Glutamatergic neuron (in vitro differentiated cells): ENCODE results near the gene HOXA10. TPM values are rescaled to one million over a fixed set of nuclear protein-coding genes. Genes with fewer than 3 reads are reported as not detected.
A peak's percentile ranks its signal among the peaks of the same experiment; 100 is the strongest.

Experiments
- DNase-seq: peaks from one replicate; pipeline ENCODE4 v3.0.0; 2022
- H3K27ac Mint-ChIP-seq: one replicate; pipeline ENCODE4 v1.8.0; 2020; ENCODE audit warnings: mild to moderate bottlenecking, mixed read lengths, inconsistent platforms; ENCODE audit not compliant: unreplicated experiment
- H3K27me3 Mint-ChIP-seq: one replicate; pipeline ENCODE4 v1.8.0; 2020; ENCODE audit warnings: mild to moderate bottlenecking, moderate library complexity, mixed read lengths, inconsistent platforms; ENCODE audit not compliant: unreplicated experiment
- H3K36me3 Mint-ChIP-seq: one replicate; pipeline ENCODE4 v1.8.0; 2020; ENCODE audit warnings: mild to moderate bottlenecking, mixed read lengths, inconsistent platforms; ENCODE audit not compliant: unreplicated experiment
- H3K4me1 Mint-ChIP-seq: one replicate; pipeline ENCODE4 v1.8.0; 2020; ENCODE audit warnings: mild to moderate bottlenecking, low read depth, mixed read lengths, inconsistent platforms; ENCODE audit not compliant: unreplicated experiment
- H3K4me3 Mint-ChIP-seq: one replicate; pipeline ENCODE4 v1.8.0; 2020; ENCODE audit warnings: mild to moderate bottlenecking, mixed read lengths, inconsistent platforms; ENCODE audit not compliant: unreplicated experiment
- H3K9me3 Mint-ChIP-seq: one replicate; pipeline ENCODE4 v1.8.0; 2020; ENCODE audit warnings: mild to moderate bottlenecking, moderate library complexity, mixed read lengths, inconsistent platforms; ENCODE audit not compliant: unreplicated experiment
- total RNA-seq: library from RNA; stranded (reverse); fragmentation: NEBNext Ultra II Directional; extraction: Animal tissue kit (Norgen Biotek cat#: 25700); gene quantifications from one replicate; pipeline ENCODE4 v1.2.1, GENCODE V29; 2021; ENCODE audit not compliant: unreplicated experiment
- TF ChIP-seq, protein P1 (sequence below): fragments of 200-600 bp; sonication (generic); IDR thresholded peaks from one replicate; pipeline ENCODE4 v1.5.0; 2021; ENCODE audit not compliant: partially characterized antibody, unreplicated experiment

HOXA10 gene
- total RNA-seq, 1 donor from 2014 or later, result not detected

DNA sequence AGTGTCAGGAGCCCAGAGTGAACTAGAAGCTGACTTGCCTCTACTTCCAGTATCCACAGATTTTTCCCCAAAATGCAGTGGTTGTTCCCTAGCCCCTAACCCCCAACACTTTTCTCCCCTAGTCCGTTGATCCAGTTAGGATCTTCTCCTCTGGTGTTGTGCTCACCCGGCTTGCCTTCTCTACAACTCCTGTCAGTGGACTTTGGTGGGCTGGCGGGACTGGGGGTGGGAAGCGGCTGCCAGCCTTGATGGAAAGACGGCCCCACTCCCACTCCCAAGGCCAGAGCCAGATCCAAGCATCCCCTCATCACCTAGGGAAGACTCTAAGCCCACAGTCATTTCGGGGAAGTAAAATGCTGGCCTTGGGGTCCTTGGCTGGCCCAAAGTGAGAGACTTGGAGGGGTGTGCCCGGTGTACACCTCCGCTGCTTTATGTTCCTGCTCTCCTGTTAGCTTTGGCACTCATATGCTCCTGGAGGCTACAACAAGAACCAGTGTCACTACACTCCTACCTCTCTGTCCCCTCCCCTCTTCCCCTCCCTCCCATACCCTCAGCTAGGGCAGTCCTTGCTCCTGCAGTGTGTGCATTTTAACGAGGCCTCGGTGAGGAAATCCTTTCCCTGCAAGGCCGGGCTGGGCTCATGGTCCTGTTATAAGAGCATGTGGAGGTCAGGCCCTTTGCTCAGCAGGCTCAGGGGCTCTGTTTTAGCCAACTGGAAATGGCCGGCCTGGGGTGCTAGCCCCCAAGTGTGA, 930 bp upstream of the HOXA10 start:
- DNase-seq, result peak; percentile 10
- TF ChIP-seq, protein P1, sequence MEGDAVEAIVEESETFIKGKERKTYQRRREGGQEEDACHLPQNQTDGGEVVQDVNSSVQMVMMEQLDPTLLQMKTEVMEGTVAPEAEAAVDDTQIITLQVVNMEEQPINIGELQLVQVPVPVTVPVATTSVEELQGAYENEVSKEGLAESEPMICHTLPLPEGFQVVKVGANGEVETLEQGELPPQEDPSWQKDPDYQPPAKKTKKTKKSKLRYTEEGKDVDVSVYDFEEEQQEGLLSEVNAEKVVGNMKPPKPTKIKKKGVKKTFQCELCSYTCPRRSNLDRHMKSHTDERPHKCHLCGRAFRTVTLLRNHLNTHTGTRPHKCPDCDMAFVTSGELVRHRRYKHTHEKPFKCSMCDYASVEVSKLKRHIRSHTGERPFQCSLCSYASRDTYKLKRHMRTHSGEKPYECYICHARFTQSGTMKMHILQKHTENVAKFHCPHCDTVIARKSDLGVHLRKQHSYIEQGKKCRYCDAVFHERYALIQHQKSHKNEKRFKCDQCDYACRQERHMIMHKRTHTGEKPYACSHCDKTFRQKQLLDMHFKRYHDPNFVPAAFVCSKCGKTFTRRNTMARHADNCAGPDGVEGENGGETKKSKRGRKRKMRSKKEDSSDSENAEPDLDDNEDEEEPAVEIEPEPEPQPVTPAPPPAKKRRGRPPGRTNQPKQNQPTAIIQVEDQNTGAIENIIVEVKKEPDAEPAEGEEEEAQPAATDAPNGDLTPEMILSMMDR, result no peak
- H3K27me3 Mint-ChIP-seq, result peaks cover 43% of the 10 kb centered on the region
- H3K4me3 Mint-ChIP-seq, result no peak overlapping the region
- no peaks in the 10 kb centered on the region for H3K4me1 Mint-ChIP-seq
- no peak overlapping the region for H3K27ac Mint-ChIP-seq
- peaks cover 4% of the 10 kb centered on the region for H3K36me3 Mint-ChIP-seq
- peaks cover 12% of the 10 kb centered on the region for H3K9me3 Mint-ChIP-seq

DNA sequence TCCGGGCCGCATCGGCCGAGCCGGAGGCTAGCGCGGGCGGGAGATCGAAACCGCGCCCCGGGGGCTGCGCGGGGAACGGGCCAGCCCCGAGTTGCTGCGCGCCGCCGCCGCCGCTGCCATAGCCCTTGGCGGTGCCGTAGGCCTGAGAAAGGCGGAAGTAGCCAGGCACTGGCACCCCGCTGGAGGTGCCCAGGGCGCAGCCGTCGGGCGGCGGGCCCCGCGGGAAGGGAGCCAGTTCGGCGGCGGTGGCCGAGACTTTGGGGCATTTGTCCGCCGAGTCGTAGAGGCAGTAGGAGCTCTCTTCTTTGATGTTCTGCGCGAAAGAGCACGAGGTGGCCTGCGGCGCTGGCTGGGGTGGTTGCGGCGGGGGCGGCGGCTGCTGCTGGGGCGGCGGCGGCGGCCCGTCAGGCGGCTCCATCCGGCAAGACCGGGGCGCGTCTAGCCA, 587 bp downstream of the HOXA10 start:
- peak; percentile 18 for DNase-seq
- no peaks in the 10 kb centered on the region for H3K4me1 Mint-ChIP-seq
- TF ChIP-seq, protein P1, result no peak
- H3K9me3 Mint-ChIP-seq, result peaks cover 6% of the 10 kb centered on the region
- no peak overlapping the region for H3K27ac Mint-ChIP-seq
- H3K27me3 Mint-ChIP-seq, result peaks cover 38% of the 10 kb centered on the region
- H3K4me3 Mint-ChIP-seq, result no peak overlapping the region
- peaks cover 4% of the 10 kb centered on the region for H3K36me3 Mint-ChIP-seq

DNA sequence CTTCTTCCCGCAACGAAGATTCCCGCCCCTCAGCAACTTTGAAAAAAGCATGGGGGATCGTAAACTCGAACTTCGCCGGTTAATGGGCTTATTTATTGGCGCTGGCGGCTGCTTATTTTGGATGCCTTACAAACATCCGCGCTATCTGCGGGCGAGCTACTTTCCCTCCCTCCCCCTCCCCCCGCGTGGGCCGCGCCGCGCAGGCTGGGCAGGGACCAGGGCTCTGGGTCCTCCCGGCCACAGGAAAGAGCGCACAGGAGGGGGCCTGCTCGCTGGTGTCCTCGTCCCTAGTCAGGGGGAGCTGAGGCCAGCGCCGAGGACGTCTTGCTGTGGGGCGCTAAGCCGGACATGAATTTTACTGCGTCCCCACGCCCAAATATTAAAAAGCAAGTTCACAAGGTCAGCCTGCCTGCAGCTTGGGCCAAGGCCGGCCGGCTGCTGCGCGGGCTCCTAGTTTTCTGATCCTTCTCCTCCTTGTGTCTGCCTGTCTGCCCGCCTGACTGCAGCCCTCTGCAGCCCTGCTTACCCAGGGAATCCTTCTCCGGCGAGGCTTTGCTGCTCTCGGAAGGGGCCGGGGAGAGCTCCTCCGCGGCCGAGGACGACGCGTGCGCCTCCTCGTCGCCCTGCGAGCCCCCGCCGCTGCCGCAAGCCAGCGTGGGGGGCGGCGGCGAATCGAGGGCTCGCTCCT, 1.2 kb downstream of the HOXA10 start:
- peak; percentile 50 for DNase-seq
- Mint-ChIP-seq H3K4me1 (no peaks in the 10 kb centered on the region), H3K36me3 (peaks cover 4% of the 10 kb centered on the region), H3K27ac (no peak overlapping the region), H3K4me3 (no peak overlapping the region), H3K9me3 (peaks cover 6% of the 10 kb centered on the region), H3K27me3 (peaks cover 41% of the 10 kb centered on the region)
- TF ChIP-seq, protein P1, result no peak

DNA sequence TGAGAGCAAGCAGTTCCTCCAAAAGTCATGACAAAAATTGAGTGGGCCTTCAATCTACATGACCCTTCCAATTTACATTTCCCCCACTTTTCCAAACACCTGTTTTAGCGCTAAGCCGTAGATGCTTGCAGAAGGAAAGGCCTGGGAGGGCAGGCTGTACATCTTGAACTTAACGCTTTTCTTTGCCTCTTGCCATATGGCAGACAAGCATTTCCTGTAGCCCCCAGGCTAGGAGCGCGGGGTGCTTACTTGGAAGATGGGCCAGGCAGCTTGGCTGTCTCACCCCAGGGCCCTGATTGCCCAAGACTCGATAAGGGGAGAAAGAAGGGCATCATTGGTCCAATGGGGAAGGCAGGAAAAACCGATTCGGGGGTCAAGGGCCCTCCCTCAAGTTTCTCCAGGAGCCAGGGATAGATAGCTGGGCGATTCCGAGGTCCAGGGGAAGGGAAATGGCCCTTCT, 1.8 kb downstream of the HOXA10 start:
- Mint-ChIP-seq H3K27me3 (peaks cover 40% of the 10 kb centered on the region), H3K27ac (no peak overlapping the region), H3K4me3 (peak overlapping the region; percentile 36), H3K36me3 (peaks cover 4% of the 10 kb centered on the region), H3K9me3 (peaks cover 12% of the 10 kb centered on the region), H3K4me1 (no peaks in the 10 kb centered on the region)
- DNase-seq, result peak; percentile 13
- TF ChIP-seq, protein P1, result no peak
